ENCODE measurements around the gene SMPD3.

DNA sequence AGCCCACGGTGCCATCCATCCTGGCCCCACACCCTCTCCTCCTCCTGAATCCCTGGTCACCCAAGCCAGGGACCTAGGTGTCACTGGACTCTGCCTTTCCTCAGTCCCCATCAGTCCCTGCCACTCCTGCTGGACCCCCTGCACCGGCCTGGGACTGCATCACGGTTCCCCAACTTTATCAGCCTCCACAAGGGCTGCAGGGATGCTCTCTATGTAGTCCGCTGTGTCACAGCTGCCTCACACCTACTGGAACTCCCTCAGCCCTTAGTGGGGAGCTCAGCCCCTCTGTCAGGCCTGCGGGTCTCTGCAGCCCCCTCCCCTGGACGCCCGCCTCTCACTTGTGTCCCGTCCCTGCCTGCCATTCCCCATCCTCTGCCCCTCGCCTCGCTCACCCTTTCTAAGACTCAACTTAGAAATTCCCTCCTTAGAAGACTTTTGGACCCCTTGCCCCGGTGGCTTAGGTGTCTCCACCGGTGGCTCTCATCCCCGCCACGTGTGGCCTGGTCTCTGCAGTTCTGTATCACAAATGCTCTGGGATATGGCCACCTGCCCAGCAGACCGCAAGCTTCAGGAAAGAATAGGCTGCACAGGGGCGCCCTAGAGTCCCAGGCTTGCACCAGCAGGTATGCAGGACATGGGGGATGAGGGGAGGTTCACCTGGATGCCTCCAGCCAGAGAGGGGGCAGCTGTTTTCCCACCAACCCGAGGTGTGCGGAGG is 74.6 kb downstream of the SMPD3 start:
- TF ChIP-seq, protein P1, sequence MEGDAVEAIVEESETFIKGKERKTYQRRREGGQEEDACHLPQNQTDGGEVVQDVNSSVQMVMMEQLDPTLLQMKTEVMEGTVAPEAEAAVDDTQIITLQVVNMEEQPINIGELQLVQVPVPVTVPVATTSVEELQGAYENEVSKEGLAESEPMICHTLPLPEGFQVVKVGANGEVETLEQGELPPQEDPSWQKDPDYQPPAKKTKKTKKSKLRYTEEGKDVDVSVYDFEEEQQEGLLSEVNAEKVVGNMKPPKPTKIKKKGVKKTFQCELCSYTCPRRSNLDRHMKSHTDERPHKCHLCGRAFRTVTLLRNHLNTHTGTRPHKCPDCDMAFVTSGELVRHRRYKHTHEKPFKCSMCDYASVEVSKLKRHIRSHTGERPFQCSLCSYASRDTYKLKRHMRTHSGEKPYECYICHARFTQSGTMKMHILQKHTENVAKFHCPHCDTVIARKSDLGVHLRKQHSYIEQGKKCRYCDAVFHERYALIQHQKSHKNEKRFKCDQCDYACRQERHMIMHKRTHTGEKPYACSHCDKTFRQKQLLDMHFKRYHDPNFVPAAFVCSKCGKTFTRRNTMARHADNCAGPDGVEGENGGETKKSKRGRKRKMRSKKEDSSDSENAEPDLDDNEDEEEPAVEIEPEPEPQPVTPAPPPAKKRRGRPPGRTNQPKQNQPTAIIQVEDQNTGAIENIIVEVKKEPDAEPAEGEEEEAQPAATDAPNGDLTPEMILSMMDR (IDR thresholded peaks at IDR 0.05): no peak
- TF ChIP-seq POLR2A (IDR thresholded peaks at IDR 0.05): no peak

All from uterus (tissue), 2 donors.